Sigmoid colon (tissue), 4 donors: ENCODE data around the gene DGCR2.

Source experiments
- CTCF ChIP-seq, 4 experiments: fragments of 450-650 bp in 3 of 4; fragments of 200-600 bp in 1 of 4; IDR thresholded peaks; one replicate each; pipeline ENCODE4 v1.5.1; 2016 to 2019; ENCODE audit warnings: antibody characterized with exemption in 4 of 4, mild to moderate bottlenecking in 3 of 4, moderate library complexity in 2 of 4
- POLR2A ChIP-seq, 2 donors: fragments of 450-650 bp; IDR thresholded peaks; one replicate each; pipeline ENCODE4 v1.6.1; 2016; ENCODE audit warnings: antibody characterized with exemption in 2 of 2, mild to moderate bottlenecking in 2 of 2, moderate library complexity in 2 of 2
- POLR2AphosphoS5 ChIP-seq, 4 donors: sonication (generic); formaldehyde crosslinking; IDR thresholded peaks; one replicate each; pipeline ENCODE4 v1.6.1; 2017; ENCODE audit warnings: antibody characterized with exemption in 4 of 4

GRCh38 chr22:19068784-19069271 is 53.4 kb downstream of the DGCR2 start:
- no peak for TF ChIP-seq CTCF (IDR thresholded peaks at IDR 0.05)
- no peak for TF ChIP-seq POLR2AphosphoS5 (IDR thresholded peaks at IDR 0.05)
- no peak for TF ChIP-seq POLR2A (IDR thresholded peaks at IDR 0.05)
